HTR-8/SVneo (cell line): ENCODE measurements around the gene MED22.
"Not testable (repeated sequence)": the region's sequence is repeated elsewhere in the genome, so short reads cannot be mapped to it uniquely, and the experiment has no call there.

Experiments used
- DNase-seq: peaks from one replicate; pipeline ENCODE4 v3.0.0; 2011; ENCODE audit warnings: low spot score, mixed read lengths; ENCODE audit not compliant: insufficient read length
- FAIRE-seq: peaks from 2 replicates; lab custom pipeline; 2011; peaks lifted over from hg19 to GRCh38; lab: Jason Lieb, UNC

Gene MED22

DNA sequence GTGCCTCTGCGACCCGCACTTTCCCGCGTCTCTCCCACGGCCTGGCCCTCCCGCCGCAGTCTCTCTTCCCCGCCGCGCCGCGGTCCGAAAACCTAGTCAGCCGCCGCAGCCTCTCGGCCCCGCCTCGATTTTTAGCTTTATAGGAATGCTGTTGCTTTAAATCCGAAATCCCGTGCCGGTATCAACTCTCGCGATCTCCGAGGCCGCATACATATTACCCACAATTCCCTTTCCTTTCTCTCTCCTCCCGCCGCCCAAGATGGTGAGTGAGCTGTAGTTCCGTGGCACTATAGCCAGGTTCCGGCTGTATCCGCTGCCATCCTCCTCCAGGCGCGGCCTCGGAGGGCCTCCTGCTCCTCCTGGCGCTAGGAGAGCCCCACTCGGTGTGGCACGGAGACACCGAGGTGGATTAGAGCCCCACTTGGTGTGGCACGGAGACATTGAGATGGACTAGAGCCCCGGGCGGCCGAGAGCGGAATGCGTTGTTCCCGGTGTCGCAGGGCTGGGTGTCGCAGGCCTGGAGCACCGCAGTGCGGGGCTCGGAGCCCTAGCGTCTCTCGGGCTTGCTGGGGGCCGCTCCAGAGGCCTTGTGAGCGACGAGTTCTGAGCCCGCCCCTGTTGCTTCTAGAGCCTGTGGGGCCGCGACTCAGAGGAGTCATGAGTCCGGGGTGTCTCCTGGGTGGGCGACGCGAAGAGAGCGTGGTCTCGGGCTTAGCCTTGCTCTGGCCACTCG, at the start of gene MED22, which contains the start of gene RPL7A:
Gene MED22, minus strand, starts transcription at position 147 of the 733 bp plus-strand sequence. CDS start 1,469 bp downstream, outside the sequence.
Gene RPL7A, plus strand, starts transcription at position 234 of the 733 bp plus-strand sequence. Its CDS starts 26 bp downstream, at position 260.
- no peak for FAIRE-seq

DNA sequence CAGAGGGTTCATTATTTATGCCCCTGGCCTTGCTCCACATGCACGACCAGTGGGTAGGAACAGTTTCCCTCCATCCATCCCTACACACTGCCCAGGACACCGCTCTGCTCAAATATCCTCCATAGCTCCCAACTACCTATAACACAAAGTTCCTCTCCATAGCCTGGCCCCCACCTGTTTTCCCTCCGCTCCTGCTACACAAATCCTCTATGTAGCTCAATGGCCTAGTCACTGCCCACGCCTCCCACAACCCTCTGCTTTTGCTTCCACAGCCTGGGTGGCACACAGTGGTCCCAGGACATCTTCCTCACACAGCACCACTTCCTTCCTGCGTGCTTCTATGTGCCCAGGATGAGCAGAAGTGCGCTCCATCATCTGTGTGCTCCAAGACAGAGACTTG, 49.4 kb upstream of the MED22 start:
- DNase-seq (no peak), FAIRE-seq (no peak)

More for the DNA sequence above, at the start of gene MED22, which contains the start of gene RPL7A:
- DNase-seq: peak; percentile 88

DNA sequence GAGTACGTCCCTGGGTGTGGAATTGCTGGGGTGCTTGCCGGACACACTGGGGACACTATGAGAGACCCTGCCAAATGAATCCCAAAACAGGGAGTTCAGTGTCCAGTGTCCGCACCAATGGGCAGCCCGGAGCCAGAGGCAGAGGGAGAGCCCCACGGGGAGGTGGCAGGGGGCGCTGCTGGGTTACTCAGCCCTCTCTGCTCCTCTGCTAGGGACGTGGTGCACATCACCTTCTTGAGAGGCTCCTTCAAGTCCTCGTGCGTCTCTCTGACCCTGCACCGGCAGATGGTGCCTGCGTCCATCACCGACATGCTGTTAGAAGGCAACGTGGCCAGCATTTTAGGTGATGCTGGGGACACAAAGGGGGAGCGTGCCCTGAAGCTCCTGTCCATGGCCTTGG, 49.0 kb upstream of the MED22 start:
- FAIRE-seq: no peak

DNA sequence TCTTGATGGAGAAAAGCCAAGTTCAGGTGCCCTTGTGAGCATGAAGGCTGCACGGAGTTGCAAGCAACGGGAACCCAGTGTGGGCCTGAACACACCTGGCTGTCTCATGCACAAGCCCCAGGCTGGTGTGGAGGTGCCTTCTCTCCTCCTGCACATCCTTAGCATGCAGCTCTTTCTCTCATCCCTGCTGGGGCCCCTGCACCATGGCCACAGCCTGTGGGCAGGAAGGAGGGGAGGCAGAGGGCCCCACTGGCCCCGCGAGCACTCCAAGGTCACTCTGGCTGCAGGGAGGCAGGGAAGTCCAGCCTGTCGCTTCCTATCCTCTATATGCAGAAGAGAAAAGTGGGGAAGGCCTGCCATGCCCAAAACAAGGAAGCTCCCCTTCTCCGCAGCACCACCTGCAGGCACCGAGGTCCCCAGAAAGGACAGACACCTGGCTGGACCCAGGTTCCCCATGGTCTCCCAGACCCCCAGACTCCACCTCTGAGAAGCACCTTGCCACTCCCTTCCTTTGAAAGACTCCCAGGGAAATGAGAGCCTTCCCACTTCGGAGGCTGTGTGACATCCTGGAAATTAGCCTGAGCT, 46.8 kb upstream of the MED22 start:
- FAIRE-seq (no peak), DNase-seq (no peak)

More for the DNA sequence above, 49.0 kb upstream of the MED22 start:
- DNase-seq: no peak

DNA sequence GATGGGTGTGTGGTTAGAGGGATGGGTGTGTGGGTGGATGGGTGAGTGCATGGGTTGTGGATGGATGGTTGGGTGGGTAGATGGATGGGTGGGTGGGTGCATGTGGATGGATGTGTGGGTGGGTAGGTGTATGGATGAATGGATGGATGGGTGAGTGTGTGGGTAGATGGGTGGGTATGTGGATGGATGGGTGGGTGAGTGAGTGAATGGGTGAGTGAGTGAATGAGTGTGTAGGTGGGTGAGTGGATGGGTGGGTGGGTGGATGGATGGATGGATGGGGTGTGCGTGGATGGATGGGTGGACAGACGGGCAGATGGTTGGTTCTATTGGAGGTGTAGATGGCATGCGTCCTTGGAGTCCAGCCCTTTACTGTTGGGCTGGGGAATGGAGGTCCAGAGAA, 45.5 kb upstream of the MED22 start:
- no peak for FAIRE-seq
- no peak for DNase-seq

DNA sequence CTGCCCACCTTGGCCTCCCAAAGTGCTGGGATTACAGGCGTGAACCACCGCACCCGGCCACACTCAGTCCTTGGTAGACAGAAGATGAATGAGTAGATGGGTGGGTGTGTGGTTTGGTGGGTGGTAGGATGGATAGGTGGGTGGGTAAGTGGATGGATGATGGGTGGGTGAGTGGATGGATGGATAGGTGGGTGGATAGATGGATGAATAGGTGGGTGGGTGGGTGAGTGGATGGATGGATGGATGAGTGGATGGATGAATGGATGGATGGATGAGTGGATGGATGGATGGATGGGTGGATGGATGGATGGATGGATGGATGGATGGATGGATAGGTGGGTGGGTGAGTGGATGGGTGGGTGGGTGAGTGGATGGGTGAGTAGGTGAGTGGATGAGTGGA, 44.4 kb upstream of the MED22 start:
- not testable (repeated sequence) for DNase-seq, FAIRE-seq

DNA sequence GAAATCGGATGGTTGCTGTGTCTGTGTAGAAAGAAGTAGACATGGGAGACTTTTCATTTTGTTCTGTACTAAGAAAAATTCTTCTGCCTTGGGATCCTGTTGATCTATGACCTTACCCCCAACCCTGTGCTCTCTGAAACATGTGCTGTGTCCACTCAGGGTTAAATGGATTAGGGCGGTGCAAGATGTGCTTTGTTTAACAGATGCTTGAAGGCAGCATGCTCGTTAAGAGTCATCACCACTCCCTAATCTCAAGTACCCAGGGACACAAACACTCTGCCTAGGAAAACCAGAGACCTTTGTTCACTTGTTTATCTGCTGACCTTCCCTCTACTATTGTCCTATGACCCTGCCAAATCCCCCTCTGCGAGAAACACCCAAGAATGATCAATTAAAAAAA, 43.5 kb upstream of the MED22 start:
- DNase-seq, FAIRE-seq: not testable (repeated sequence)

DNA sequence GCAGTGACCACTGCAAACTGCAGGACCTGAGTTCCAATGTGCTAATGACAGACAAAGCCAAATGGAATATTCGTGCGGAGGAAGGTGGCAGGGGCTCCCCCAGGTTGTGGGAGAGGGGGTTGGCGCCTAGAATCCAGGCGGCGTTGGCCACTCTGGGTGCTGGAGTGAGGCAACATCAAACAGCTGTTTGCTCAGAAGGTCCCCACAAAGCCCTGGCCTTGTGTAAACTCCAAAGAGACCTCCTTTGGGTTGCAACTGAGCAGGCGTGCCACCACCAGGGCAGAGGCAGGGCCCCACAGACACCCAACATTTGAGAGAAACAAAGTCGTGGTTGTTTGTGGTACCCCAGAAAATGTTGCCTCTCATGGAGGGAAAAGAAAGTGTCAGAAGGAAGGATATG, 42.8 kb upstream of the MED22 start:
- DNase-seq (no peak), FAIRE-seq (no peak)

DNA sequence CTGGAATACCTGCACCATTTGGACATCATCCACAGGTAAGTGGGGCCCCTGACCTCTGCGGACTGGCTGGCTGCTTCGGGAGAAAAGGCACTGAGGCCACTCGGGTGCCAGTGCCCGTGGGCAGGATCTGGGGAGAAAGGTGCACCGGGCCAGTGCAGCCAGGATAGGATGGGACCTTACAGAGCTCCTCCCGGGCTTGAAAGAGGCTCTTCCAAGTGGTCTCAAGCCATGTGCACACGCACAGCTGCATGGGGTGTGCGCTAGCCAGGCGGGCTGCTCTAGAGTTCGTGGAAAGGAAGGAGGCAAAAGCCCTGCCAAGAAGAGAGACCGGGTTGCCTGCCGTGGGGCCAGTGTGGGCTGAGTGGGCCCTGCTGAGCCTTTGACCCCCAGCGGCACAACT, 41.6 kb upstream of the MED22 start:
- DNase-seq (no peak), FAIRE-seq (no peak)

DNA sequence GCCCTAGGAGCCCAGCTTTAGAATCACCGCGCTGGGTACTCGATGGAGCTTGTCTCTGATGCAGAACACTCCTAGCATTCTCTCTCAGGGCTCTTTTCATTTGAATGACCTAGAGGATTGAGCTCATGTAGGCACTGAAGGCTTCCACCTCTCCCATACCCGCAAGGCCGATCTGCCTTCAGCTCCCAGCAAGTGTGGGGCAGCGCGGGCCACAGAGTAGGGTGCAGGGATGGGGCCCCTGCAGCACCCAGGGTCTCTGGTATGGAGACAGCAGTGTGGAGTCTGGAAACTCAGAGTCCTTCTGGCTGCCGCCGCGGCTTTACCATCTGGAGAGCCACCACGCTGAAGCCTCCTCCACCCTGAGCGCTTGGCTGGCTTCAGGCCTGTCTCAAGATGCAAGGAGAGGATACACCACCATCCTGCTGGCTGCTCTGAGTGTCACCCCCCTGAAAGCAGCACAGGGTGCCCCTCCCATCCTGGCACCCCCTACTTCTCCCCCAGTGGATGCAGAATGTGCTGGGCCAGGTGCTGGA, 41.2 kb upstream of the MED22 start:
- DNase-seq (no peak), FAIRE-seq (no peak)

DNA sequence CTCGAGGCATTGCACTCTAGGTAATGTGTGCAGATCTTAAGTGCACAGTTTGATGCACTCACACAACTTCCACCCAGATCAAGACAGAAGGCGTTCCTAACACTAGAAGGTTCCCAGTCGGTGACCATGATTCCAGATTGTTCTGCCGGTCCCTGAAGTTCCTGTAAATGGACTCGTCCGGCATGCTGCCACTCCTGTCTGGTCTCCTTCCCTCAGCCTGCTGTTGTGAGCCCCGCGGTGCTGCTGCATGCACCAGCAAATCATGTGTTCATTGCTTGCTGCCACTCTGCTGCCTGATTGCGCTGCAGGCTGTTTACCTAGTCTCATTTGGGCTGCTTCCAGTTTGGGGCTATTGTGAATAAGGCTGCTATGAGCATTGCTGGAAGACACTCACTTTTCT, 39.7 kb upstream of the MED22 start:
- DNase-seq: no peak
- FAIRE-seq: no peak

DNA sequence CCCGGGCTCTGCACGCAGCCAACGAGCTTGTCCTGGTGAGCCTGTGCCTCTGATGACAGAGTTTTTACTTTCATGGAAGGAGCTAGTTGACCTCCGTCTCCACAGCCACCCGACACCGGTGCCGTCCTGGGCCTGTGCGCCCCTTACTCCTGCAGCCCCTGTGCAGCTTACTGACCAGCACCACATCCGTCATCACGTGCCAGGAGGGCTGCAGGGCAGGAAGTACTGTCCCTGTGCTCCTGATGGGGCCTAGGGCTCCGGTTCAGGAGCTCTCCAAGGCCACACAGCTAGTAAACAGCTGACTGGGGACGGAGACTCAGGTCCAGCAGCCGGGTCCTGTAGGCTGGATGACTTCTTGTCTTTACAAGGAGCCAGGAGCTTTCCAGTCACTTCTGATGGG, 38.4 kb upstream of the MED22 start:
- no peak for DNase-seq
- FAIRE-seq: no peak

DNA sequence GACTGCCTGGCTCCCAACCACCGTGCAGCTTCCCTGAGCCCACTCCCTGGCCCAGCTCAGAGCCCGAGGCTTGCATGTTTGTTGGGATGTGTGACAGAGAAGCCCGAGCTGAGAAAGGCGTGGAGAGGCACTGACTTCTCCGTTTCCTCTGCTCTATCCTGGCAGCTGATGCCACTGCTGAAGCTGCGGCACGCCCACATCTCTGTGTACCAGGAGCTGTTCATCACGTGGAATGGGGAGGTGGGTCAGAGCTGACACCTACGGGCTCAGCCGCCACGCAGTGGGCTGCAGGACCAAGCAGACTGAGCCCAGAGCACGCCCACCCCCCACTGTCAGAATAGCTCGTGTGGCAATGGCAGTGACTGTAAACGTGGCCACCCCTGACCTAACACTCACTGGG, 37.5 kb upstream of the MED22 start:
- no peak for DNase-seq

DNA sequence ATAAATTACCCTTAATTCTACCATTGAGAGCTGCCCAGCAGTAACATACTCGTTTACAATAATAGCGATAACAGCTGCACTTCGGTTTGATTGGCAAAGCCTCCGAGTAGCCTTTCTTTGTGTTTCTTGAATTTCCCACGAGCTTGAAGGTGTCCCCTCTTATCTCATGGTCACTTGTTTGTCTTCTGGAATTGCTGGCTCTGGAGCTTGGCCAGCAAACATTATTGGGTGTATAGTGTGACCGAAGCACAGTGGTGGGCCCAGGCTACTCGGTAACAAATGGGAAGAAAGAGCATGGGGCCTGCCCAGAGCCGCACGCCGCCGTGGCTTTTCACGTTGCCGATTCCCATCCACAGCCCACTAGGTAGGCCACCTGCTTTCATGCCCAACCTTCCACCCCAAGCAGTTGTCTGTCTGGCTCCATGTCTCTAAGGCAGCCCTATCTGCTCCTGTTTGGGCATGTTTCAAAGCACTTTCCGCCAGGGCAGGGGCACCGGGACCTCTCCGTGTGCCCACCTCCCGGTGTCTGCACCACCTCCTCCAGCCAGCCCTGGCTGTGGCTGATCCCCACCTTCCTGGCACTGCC, 36.9 kb upstream of the MED22 start:
- FAIRE-seq (no peak), DNase-seq (no peak)

More for the DNA sequence above, 37.5 kb upstream of the MED22 start:
- no peak for FAIRE-seq

DNA sequence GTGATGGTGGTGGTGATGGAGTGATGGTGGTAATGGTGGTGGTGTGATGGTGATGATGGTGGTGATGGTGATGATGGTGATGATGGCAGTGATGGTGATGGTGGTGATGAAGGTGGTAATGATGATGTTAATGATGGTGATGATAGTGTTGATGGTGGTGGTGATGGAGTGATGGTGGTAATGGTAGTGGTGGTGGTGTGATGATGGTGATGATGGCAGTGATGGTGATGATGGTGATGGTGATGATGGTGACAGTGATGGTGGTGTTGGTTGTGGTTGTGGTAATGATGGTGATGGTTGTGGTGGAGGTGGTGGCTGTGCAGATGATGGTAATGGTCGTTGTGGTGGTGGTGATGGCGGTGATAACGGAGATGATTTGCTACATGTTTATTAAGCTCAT, 35.5 kb upstream of the MED22 start:
- no peak for DNase-seq
- no peak for FAIRE-seq

DNA sequence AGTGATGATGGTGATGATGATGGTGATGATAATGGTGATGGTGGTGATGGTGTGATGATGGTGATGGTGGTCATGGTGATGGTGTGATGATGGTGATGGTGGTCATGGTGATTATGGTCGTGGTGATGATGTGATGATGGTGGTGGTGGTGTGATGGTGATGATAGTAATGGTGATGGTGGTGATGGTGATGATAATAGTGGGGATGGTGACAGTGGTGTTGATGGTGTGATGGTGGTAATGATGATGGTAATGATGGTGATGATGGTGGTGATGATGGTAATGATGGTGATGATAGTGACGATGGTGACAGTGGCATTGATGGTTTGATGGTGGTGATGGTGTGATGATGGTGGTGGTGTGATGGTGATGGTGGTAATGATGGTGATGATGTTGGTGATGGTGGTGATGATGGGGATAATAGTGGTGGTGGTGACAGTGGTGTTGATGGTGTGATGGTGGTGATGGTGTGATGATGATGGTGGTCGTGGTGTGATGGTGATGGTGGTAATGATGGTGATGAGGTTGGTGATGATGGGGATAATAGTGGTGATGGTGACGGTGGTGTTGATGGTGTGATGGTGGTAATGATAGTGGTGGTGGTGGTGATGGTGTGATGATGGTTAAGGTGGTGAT, 34.7 kb upstream of the MED22 start:
- FAIRE-seq: no peak

DNA sequence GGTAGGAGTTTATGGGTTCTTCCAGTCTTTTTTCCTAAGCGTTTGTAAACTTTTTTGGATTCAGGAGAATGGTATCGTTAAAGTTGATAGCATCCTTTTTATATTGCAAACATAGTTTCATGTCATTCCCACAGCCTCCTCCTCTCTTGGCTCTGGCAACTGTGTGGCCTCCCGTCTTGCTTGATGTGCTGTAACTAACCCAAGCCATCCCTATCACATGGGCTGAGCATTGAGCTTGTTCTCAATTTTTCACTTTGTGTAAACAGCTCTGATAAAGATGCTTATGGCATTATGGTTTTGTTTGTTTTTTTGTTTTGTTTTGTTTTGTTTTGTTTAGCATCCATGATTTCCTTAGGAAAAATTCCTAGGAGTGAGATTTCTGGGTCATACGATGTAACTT, 32.8 kb upstream of the MED22 start:
- FAIRE-seq: no peak

More for the DNA sequence above, 34.7 kb upstream of the MED22 start:
- DNase-seq: no peak

DNA sequence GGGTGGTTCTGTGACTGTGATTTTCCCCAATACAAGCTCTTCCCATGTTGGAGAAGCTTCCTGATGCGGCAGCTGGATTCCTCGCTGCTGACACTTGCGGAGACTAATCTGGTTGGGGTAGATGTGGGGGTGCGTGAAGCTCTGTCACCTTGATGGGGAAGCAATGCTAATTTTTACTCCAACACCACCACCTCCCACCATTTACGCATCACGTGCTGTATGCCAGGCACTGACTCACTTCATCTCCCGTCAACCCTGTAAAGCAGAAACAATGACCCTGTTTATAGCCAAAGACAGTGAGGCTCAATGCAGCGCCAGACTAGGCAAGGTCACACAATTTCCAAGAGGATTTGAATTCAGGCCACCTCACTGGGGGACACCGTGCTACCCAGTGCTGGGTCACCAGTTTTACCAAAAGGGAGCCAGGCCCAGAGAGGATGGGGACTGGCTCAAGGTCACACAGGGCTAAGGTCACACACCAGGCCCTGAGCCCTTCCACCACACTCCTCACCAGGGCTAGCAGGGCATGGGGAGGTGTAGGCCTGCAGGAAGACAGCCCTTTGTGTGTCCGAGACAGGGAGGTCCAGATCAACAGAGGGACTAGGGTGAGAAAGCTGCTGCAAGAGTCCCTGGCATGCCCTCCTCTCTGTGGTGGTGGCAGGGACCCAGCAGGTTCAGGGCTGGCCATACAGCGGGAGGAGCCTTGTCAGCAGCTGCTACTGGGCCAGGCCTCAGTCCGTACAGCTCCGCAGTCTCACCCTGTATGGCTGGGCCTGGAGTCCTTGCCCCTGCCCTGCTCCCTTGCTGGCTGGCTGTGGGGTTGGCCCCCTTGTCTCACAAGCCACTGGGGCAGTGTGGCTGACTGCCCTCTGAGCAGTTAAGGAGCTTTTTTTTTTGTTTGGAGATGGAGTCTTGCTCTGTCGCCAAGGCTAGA, 31.5 kb upstream of the MED22 start:
- DNase-seq: no peak
- FAIRE-seq: no peak

More for the DNA sequence above, 32.8 kb upstream of the MED22 start:
- DNase-seq: no peak

DNA sequence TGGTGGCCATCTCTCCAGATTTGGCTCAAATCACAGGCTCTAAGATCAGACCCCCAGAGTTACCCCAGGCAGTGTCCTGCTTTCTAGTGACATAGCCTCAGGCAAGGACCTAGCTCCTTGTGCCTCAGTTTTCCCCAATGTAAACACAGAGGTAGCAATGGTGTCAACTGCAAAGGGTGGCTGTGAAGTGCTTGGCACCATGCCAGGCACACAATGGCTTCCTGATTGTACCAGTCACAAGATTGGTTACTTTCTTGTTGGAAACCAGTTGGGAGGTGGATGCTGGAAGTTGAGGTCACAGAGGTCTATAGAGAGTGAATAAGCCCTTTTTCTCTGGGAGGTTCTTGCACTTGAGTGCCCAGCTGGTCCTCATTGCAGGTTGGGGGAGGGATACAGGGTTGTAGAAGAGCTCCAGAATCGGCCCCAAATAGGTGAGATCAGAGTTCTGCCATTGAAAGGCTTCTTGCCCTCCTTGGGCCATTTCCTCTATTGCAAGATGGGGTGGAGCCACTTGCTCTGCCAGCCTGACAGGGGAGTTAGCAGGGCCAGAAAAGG, 30.6 kb upstream of the MED22 start:
- DNase-seq (no peak), FAIRE-seq (no peak)
